NB4 (cell line): ENCODE results near the gene SSNA1.

Experiments
- DNase-seq: peaks from one replicate; pipeline ENCODE4 v3.0.0; 2010; ENCODE audit warnings: low read depth
- H3K4me3 ChIP-seq: one replicate; pipeline ENCODE4 v1.5.1; 2011; ENCODE audit warnings: mild to moderate bottlenecking, low read depth, low read length, moderate library complexity
- CTCF ChIP-seq: IDR thresholded peaks from one replicate; pipeline ENCODE4 v1.5.1; 2012; ENCODE audit warnings: low read depth, low read length
- MAX ChIP-seq: IDR thresholded peaks from 2 replicates; pipeline ENCODE4 v1.6.1; 2011; ENCODE audit warnings: low read depth, low read length
- MYC ChIP-seq: IDR thresholded peaks from 2 replicates; pipeline ENCODE4 v1.6.1; 2011; ENCODE audit warnings: low read depth, low read length
- POLR2A ChIP-seq: IDR thresholded peaks from 2 replicates; pipeline ENCODE4 v1.6.1; 2011; ENCODE audit warnings: mild to moderate bottlenecking; ENCODE audit not compliant: insufficient read length; ENCODE audit errors: extremely low read depth

Gene SSNA1

GRCh38 chr9:137225699-137226331, 37.3 kb downstream of the SSNA1 start:
- no peak for TF ChIP-seq CTCF
- TF ChIP-seq MYC: no peak
- no peak for TF ChIP-seq MAX
- TF ChIP-seq POLR2A: no peak
- no peak overlapping the region for H3K4me3 ChIP-seq
- DNase-seq: no peak

GRCh38 chr9:137226338-137227053, 38.0 kb downstream of the SSNA1 start:
- H3K4me3 ChIP-seq: no peak overlapping the region
- no peak for DNase-seq
- no peak for TF ChIP-seq MAX
- no peak for TF ChIP-seq CTCF
- TF ChIP-seq POLR2A: no peak
- no peak for TF ChIP-seq MYC

- H3K4me3 ChIP-seq: no peak within 1 kb of the TSS
Measured at GRCh38 chr9:137227054-137227852, 38.8 kb downstream of the SSNA1 start, which contains the start of gene RNF224. RNF224 (plus strand) TSS chr9:137227502; CDS start chr9:137228336, 834 bp downstream.

GRCh38 chr9:137227853-137228505, 39.5 kb downstream of the SSNA1 start:
- no peak overlapping the region for H3K4me3 ChIP-seq
- DNase-seq: no peak
- TF ChIP-seq POLR2A (no peak), CTCF (no peak)

More at GRCh38 chr9:137227054-137227852, 38.8 kb downstream of the SSNA1 start, which contains the start of gene RNF224:
- TF ChIP-seq POLR2A (no peak), MAX (peak; percentile 87), MYC (0 out of 2 replicates have a peak, but pooled peaks have one; percentile 51), CTCF (peak; percentile 76)
- peak; percentile 80 for DNase-seq

GRCh38 chr9:137228506-137228967, 40.1 kb downstream of the SSNA1 start:
- TF ChIP-seq POLR2A (no peak), MAX (no peak), MYC (no peak), CTCF (no peak)
- DNase-seq: no peak
- no peak overlapping the region for H3K4me3 ChIP-seq
